ENCODE results near the gene NAGPA.

The NAGPA gene

DNA sequence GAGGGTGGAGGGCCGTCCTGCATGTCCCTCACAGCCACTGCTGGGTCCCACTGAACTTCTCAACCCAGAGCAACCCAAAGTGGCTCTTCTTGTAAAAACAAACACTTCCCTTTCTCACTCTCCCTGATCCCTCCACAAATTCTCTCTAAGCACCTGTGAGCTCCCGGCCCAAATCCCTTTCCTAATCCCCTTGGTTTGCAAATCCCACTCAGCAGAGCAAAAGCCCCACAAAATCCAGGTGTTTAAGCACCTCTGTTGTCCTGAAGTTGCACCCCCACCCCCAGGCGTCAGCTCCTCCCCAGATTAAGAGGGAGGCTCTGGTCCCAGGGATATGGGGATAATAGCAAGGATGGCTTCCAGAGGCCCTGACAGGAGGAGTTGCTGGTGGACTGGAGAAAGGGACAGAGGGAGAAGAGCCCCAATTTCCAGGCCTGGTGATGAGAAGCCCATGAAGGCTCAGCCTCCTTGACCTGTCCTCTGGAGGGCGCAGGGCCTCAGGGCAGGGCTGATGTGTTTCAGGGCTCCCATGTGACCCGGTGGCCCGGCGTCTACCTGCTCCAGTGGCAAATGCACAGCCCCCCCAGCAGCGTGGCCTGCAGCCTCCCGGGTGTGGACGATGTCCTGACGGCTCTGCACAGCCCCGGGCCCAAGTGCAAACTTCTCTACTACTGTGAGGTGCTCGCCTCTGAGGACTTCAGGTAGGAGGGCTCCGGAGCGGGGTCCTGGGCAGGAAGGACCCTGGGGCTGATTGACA, 23.0 kb downstream of the NAGPA start:
- no peaks in the 10 kb centered on the region for H3K36me3 ChIP-seq (ENCODE audit: insufficient read depth, low read length)
- no peaks in the 10 kb centered on the region for H3K9me3 ChIP-seq (ENCODE audit: control insufficient read depth, insufficient read depth, low read length)
- H3K9ac ChIP-seq (ENCODE audit: low read depth, low read length): no peak overlapping the region
- H3K4me1 ChIP-seq (ENCODE audit: insufficient read depth, low read length): no peaks in the 10 kb centered on the region

DNA sequence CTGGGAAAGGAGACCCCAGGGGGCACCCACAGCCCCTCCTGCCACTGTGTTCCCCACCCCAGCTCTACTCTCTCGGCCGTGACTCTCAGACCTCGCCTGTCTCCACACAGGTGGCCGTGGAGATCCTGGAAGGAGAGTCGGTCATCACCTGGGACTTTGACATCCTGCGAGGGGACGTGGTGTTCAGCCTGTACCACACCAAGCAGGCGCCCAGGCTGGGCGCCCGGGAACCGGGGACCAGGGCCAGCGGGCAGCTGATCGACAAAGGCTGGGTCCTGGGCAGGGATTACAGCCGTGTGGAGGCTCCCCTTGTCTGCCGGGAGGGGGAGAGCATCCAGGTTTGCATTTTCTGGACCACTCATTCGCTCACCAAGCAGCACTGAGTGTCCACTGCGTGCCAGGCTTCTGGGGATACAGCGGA, 25.4 kb downstream of the NAGPA start:
- H3K4me1 ChIP-seq (ENCODE audit: insufficient read depth, low read length): no peaks in the 10 kb centered on the region
- H3K9me3 ChIP-seq (ENCODE audit: control insufficient read depth, insufficient read depth, low read length): no peaks in the 10 kb centered on the region
- H3K9ac ChIP-seq (ENCODE audit: low read depth, low read length): no peak overlapping the region
- H3K36me3 ChIP-seq (ENCODE audit: insufficient read depth, low read length): no peaks in the 10 kb centered on the region

DNA sequence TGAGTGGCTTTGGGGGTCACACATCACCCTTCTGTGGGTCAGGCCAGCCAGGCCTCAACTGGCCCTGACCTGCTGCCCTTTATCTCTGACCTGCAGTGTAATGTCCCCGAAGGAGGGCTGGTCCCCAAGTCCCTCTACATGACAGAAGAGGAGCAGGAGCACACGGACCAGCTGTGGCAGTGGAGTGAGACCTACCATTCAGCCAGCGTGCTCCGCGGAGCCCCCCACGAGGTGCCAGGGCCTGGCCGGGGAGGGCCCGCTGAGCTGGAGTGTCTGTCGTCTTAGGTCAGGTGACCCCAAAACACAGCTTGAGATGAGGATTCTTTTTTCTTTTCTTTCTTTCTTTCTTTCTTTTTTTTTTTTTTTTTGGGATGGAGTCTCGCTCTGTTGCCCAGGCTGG, 26.5 kb downstream of the NAGPA start:
- Histone ChIP-seq H3K4me1 (ENCODE audit: insufficient read depth, low read length) (no peaks in the 10 kb centered on the region), H3K9me3 (ENCODE audit: control insufficient read depth, insufficient read depth, low read length) (no peaks in the 10 kb centered on the region), H3K36me3 (ENCODE audit: insufficient read depth, low read length) (no peaks in the 10 kb centered on the region), H3K9ac (ENCODE audit: low read depth, low read length) (no peak overlapping the region)

DNA sequence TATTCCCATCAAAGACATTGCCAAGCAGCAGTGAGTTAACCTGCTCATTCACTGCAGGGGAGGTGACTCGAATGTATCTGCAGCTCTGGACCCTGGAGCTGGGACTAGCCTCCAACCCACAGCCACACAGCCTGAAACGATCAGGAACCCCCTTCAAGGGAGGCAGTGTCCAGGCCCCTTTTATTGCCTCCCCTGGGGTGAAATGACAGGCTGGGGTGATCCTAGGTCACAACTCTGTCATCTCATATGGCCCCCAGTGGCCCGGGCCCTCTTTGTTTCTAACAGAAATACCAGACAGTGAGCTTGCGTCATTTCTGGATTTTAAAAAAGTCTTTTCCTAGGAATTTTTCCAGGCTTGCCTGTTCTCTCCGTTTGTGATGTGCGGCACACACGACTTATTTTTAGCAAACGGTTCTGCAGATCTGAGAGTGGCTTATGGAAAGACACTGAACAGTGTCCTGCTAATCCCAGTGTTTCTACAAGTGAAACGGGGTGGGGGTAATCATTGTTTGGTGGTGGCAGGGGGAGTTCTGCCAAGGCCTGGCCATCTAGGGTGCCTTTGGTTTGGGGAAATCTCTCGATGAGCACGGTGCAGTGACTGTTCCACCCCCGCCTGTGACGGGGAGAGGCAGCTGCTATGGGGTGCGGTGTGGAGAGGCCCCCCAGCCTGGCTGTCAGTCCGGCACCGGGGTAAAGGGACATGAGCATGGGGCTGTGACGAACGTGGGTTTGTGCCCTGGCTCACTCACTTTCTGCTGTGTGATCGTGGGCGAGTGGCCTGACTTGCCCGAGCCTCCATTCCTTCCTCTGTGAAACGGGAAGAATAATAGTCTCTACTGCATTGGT, 27.2 kb downstream of the NAGPA start:
- H3K9me3 ChIP-seq (ENCODE audit: control insufficient read depth, insufficient read depth, low read length): no peaks in the 10 kb centered on the region
- no peak overlapping the region for H3K9ac ChIP-seq (ENCODE audit: low read depth, low read length)
- H3K4me1 ChIP-seq (ENCODE audit: insufficient read depth, low read length): no peaks in the 10 kb centered on the region
- no peaks in the 10 kb centered on the region for H3K36me3 ChIP-seq (ENCODE audit: insufficient read depth, low read length)

DNA sequence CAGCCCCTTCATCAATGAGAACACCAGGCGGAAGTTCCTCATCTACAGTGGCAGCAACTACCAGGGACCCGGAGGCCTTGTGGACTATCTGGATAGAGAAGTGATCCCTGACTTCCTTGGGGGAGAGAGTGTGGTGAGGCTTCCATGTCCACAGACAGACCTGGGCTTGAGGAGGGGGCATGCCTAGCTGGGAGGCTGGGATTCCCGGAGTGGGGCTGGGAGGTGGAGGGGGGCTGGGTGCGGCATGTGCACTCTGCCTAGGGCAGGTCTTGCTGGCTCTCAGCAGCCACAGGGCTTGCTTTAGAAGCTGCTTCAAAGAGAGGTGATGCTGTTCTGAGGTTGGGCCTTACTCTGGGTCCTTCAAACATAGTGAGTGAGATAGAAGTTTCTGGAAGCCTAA, 27.8 kb downstream of the NAGPA start:
- H3K9ac ChIP-seq (ENCODE audit: low read depth, low read length): no peak overlapping the region
- H3K36me3 ChIP-seq (ENCODE audit: insufficient read depth, low read length): no peaks in the 10 kb centered on the region
- no peaks in the 10 kb centered on the region for H3K4me1 ChIP-seq (ENCODE audit: insufficient read depth, low read length)
- no peaks in the 10 kb centered on the region for H3K9me3 ChIP-seq (ENCODE audit: control insufficient read depth, insufficient read depth, low read length)

DNA sequence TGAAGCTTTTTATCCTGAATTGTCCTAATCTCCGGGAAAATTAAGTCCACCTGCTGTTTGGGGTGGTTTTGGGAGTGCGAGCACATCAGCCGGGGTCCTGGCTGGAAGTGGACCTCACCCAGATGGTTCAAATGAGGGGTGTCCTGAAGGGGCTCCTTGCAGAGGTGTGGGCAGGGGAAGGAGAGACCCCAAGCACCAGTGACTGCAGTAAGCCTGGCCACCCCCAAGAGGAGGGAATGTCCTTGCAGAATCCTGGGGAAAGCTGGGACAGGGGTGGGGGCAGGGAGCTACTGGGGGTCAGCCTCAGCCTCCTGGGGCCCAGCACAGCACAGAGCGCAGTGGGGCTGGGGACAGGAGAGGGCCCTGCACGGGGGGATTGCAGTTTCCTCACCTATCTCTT, 29.4 kb downstream of the NAGPA start:
- no peak overlapping the region for H3K9ac ChIP-seq (ENCODE audit: low read depth, low read length)
- H3K36me3 ChIP-seq (ENCODE audit: insufficient read depth, low read length): no peaks in the 10 kb centered on the region
- no peaks in the 10 kb centered on the region for H3K9me3 ChIP-seq (ENCODE audit: control insufficient read depth, insufficient read depth, low read length)
- H3K4me1 ChIP-seq (ENCODE audit: insufficient read depth, low read length): no peaks in the 10 kb centered on the region

DNA sequence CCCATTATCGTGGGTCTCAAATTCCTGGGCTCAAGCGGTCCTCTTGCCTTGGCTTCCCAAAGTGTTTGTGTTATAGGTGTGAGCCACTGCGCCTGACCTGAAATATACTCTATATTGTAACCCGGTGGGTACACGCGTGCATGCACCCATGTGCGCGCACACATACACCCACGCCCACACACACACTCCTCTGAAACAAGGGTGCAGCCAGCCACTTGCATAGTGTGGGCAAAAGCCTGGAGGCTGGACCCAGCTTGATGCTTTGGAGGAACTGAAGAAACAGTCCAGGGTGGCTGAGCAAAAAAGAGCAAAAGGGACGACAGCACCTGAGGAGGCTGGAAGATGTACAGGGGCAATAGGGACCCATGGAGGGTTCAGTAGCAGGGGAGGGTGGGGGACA, 29.9 kb downstream of the NAGPA start:
- no peaks in the 10 kb centered on the region for H3K9me3 ChIP-seq (ENCODE audit: control insufficient read depth, insufficient read depth, low read length)
- no peak overlapping the region for H3K9ac ChIP-seq (ENCODE audit: low read depth, low read length)
- no peaks in the 10 kb centered on the region for H3K36me3 ChIP-seq (ENCODE audit: insufficient read depth, low read length)
- H3K4me1 ChIP-seq (ENCODE audit: insufficient read depth, low read length): no peaks in the 10 kb centered on the region

DNA sequence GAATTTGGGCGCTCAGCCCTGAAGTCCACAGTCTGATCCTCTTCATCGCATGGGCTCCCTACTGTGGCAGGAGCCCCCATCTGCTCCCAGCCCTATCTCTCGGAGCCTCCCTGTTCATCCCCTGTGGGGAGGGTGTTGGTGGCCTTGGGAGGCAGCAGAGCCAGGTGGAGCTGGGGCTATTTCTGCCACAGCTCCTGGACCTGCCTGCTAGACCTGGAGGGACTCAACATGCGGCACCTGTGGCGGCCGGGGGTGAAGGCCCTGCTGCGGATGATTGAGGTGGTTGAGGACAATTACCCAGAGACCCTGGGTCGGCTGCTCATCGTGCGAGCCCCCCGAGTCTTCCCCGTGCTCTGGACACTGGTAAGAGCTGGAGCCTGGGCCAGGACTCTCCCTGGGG, 30.5 kb downstream of the NAGPA start:
- Histone ChIP-seq H3K9ac (ENCODE audit: low read depth, low read length) (no peak overlapping the region), H3K9me3 (ENCODE audit: control insufficient read depth, insufficient read depth, low read length) (no peaks in the 10 kb centered on the region), H3K36me3 (ENCODE audit: insufficient read depth, low read length) (no peaks in the 10 kb centered on the region), H3K4me1 (ENCODE audit: insufficient read depth, low read length) (no peaks in the 10 kb centered on the region)

DNA sequence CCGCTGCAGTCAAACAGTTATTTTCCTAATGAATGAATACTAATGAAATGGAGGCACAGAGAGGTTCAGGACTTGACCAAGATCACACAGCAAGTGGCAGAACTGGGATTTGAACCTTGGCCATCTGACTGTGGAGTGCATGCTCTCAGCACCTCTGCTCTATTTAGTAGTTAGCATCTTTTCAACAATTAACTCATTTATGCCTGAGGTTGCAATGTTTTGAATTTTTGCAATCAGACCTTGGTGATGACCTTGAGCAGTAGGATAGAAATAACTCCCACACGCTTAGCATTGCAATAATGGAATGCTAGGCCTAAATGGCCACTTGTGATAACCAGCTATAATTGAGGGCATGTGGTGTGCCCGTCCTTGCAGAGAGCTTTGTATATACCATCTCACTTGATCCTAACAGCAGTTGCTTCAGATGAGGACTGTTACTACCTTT, 31.0 kb downstream of the NAGPA start:
- H3K36me3 ChIP-seq (ENCODE audit: insufficient read depth, low read length): no peaks in the 10 kb centered on the region
- H3K9ac ChIP-seq (ENCODE audit: low read depth, low read length): no peak overlapping the region
- H3K9me3 ChIP-seq (ENCODE audit: control insufficient read depth, insufficient read depth, low read length): no peaks in the 10 kb centered on the region
- no peaks in the 10 kb centered on the region for H3K4me1 ChIP-seq (ENCODE audit: insufficient read depth, low read length)

DNA sequence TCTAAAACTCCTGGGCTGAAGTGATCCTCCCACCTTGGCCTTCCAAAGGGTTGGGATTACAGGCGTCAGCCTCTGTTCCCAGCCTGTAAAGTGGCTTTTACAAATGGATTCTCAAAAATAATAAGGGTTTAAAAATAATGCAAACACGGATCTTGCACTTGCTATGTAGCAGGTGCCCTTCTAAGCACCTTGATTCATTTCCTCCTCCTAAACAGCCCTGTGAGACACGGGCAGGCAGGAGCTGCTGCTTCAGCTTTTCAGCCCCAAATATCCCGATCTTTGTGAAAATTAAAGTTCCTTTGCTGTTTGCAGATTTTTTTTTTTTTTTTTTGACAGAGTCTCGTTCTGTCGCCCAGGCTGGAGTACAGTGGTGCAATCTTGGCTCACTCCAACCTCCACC, 31.7 kb downstream of the NAGPA start:
- no peak overlapping the region for H3K9ac ChIP-seq (ENCODE audit: low read depth, low read length)
- no peaks in the 10 kb centered on the region for H3K4me1 ChIP-seq (ENCODE audit: insufficient read depth, low read length)
- H3K9me3 ChIP-seq (ENCODE audit: control insufficient read depth, insufficient read depth, low read length): no peaks in the 10 kb centered on the region
- no peaks in the 10 kb centered on the region for H3K36me3 ChIP-seq (ENCODE audit: insufficient read depth, low read length)

DNA sequence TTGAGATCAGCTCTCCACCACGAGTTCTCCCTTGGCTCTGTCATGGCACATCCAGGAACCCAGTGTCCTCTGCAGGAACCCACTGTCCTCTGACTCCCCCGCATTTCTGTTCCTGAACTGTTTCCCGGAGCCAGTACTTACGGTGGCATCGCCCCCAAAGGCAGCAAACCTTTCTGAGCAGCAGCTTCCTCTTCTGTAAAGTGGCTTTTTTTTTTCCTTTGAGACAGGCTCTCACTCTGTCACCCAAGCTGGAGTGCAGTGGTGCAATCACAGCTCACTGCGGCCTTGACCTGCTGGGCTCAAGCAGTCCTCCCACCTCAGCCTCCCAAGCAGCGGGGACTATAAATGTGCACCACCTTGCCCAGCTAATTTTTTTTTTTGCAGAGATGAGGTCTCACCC, 32.2 kb downstream of the NAGPA start:
- no peaks in the 10 kb centered on the region for H3K4me1 ChIP-seq (ENCODE audit: insufficient read depth, low read length)
- no peaks in the 10 kb centered on the region for H3K36me3 ChIP-seq (ENCODE audit: insufficient read depth, low read length)
- H3K9ac ChIP-seq (ENCODE audit: low read depth, low read length): no peak overlapping the region

DNA sequence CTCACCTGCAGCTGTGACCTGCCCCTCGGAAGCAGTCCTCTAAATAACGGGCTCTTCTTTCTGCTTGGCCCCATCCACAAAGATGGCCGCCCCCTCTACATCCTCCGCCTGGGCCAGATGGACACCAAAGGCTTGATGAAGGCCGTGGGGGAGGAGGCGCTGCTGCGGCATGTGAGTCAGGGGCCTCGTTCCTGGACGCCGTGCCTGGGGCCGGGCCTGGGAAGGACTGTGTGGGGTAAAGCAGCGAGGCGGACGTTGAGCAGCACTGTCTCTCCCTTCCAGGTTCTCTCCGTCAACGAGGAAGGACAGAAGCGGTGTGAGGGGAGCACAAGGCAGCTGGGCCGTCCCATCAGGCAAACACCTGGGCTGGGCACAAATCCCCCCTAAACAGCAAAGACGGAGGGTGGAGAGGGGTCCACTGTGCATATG, 33.1 kb downstream of the NAGPA start:
- Histone ChIP-seq H3K9ac (ENCODE audit: low read depth, low read length) (no peak overlapping the region), H3K9me3 (ENCODE audit: control insufficient read depth, insufficient read depth, low read length) (no peaks in the 10 kb centered on the region), H3K36me3 (ENCODE audit: insufficient read depth, low read length) (no peaks in the 10 kb centered on the region), H3K4me1 (ENCODE audit: insufficient read depth, low read length) (no peaks in the 10 kb centered on the region)

More for the DNA sequence above, 32.2 kb downstream of the NAGPA start:
- no peaks in the 10 kb centered on the region for H3K9me3 ChIP-seq (ENCODE audit: control insufficient read depth, insufficient read depth, low read length)

DNA sequence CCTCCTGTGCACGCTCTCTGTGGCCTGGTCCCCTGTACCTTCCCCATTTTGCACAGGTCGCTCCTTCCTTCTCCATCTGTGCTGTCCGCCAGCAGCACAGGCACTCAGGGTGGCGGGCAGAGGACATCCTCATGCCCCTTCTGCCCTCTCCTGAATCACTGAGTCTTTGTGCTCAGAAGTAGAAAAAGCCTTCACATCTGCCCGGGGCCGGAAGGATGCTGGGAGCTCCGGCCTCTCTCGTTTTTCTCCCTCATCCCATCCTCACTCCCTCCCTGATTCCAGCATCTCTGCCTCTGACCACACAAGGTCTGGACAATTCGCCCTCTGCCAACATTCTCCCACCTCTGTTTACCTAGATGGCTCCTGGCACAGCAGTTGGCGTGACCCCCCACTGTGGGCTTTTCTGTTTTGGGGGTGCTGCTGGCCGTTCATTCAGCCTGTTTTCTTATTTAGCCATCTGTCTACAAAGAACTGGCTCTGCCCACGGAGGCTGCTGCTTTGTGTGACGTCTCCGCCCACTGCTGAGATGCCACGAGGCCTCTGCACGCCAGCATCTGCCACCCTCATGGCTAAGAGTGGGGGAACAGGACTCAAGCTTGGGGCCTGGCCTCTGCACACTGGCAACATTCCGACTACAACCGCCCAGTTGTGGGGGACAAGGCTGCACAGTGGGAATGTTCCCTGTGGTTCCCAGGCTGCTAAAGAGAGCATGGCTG, 38.9 kb downstream of the NAGPA start:
- H3K4me1 ChIP-seq (ENCODE audit: insufficient read depth, low read length): no peaks in the 10 kb centered on the region
- H3K36me3 ChIP-seq (ENCODE audit: insufficient read depth, low read length): no peaks in the 10 kb centered on the region
- H3K9me3 ChIP-seq (ENCODE audit: control insufficient read depth, insufficient read depth, low read length): no peaks in the 10 kb centered on the region
- no peak overlapping the region for H3K9ac ChIP-seq (ENCODE audit: low read depth, low read length)

DNA sequence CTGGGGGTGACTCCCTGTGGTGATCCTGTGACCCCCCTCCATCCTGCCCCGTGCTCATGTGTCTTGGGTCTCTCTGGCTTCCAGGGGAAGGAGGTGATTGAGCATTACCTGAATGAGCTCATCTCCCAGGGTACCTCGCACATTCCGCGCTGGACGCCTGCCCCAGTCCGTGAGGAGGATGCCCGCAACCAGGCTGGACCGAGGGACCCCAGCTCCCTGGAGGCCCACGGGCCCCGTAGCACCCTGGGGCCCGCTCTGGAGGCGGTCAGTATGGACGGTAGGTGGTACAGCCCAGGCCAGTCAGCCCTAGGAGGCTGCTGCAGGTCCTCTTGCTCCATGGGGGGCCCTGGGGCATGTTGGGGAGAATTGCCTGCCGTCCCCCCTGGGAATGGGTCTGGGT, 42.0 kb downstream of the NAGPA start:
- Histone ChIP-seq H3K36me3 (ENCODE audit: insufficient read depth, low read length) (no peaks in the 10 kb centered on the region), H3K9me3 (ENCODE audit: control insufficient read depth, insufficient read depth, low read length) (no peaks in the 10 kb centered on the region), H3K4me1 (ENCODE audit: insufficient read depth, low read length) (no peaks in the 10 kb centered on the region), H3K9ac (ENCODE audit: low read depth, low read length) (no peak overlapping the region)

Data from ES-I3 (cell line).